Upper lobe of left lung (tissue), 6 donors: Measurements from ENCODE around the gene ETS1. TPM values are rescaled to one million over a fixed set of nuclear protein-coding genes. Genes with fewer than 3 reads are reported as not detected.

Experiments
- ATAC-seq, 2 donors: fragments of 200-7000 bp; cut with Tn5 transposase; one replicate each; pipeline ENCODE4 v1.9.1; 2022; ENCODE audit warnings: mild to moderate bottlenecking in 2 of 2, moderate library complexity in 2 of 2; ENCODE audit not compliant: low FRiP score in 2 of 2
- DNase-seq, 2 donors: peaks; one replicate each; pipeline ENCODE4 v3.0.0-alpha.2; 2019 to 2020
- H3K27ac ChIP-seq, 4 donors: fragments of 200-600 bp; sonication (generic); one replicate each; pipeline ENCODE4 v1.5.1; 2016 to 2019
- H3K27me3 ChIP-seq, 4 donors: fragments of 200-600 bp; sonication (generic); one replicate each; pipeline ENCODE4 v1.5.1; 2017 to 2019
- H3K36me3 ChIP-seq, 4 donors: fragments of 200-600 bp; sonication (generic); one replicate each; pipeline ENCODE4 v1.5.1; 2016 to 2019
- H3K4me1 ChIP-seq, 4 donors: fragments of 200-600 bp; sonication (generic); one replicate each; pipeline ENCODE4 v1.5.1; 2018 to 2019
- H3K4me3 ChIP-seq, 4 donors: fragments of 200-600 bp; sonication (generic); one replicate each; pipeline ENCODE4 v1.5.1; 2017 to 2019; ENCODE audit warnings: mild to moderate bottlenecking in 2 of 4, moderate library complexity in 1 of 4
- H3K9me3 ChIP-seq, 4 donors: fragments of 200-600 bp; sonication (generic); one replicate each; pipeline ENCODE4 v1.5.1; 2018 to 2019
- EP300 ChIP-seq, 4 donors: sonication (generic); formaldehyde crosslinking; IDR thresholded peaks; one replicate each; pipeline ENCODE4 v1.5.1; 2017; ENCODE audit warnings: antibody characterized with exemption in 4 of 4, control low read depth in 2 of 4
- POLR2A ChIP-seq, 4 donors: fragments of 450-650 bp; IDR thresholded peaks; one replicate each; pipeline ENCODE4 v1.5.1; 2016 to 2017; ENCODE audit warnings: antibody characterized with exemption in 4 of 4, mild to moderate bottlenecking in 2 of 4
- POLR2AphosphoS5 ChIP-seq, 2 donors: sonication (generic); formaldehyde crosslinking; IDR thresholded peaks; one replicate each; pipeline ENCODE4 v1.5.1; 2017; ENCODE audit warnings: antibody characterized with exemption in 2 of 2
- WGBS, 2 donors: methylation state at CpG; one replicate each; pipeline ENCODE4 v1.1.5; 2017 to 2018; 5-methylcytosine and 5-hydroxymethylcytosine counted together
- total RNA-seq, 6 donors: library from RNA; depleted of rRNA in 4 of 6; stranded (reverse); fragments of >200 nt in 4 of 6; gene quantifications; one replicate each; pipeline versions ENCODE4 v1.1.0 to v1.2.1, GENCODE V29; 2016 to 2021
- TF ChIP-seq, protein P1 (sequence below), 6 experiments: fragments of 450-650 bp in 4 of 6; fragments of 200-600 bp in 2 of 6; sonication (generic) in 2 of 6; IDR thresholded peaks; one replicate each; pipeline ENCODE4 v1.5.1; 2016 to 2019; ENCODE audit warnings: antibody characterized with exemption in 6 of 6
- donor health status: DM: no; HTN: no; CAD: no; lungs with moderate emphysema.
- donor health status: DM: no; HTN: yes; CAD: no; lungs with severe emphysema.

Gene ETS1
- total RNA-seq, 6 donors from 2014 or later = 29.3 to 107 (median 79.0) TPM

GRCh38 chr11:128515826-128516778 is 71.3 kb downstream of the ETS1 start:
- no peak for DNase-seq
- peak overlapping the region in 3 of 4 donors; percentile 10 to 79 (median 75) for H3K4me3 ChIP-seq
- H3K27ac ChIP-seq = peak overlapping the region; percentile 93 to 98 (median 98)

DNA sequence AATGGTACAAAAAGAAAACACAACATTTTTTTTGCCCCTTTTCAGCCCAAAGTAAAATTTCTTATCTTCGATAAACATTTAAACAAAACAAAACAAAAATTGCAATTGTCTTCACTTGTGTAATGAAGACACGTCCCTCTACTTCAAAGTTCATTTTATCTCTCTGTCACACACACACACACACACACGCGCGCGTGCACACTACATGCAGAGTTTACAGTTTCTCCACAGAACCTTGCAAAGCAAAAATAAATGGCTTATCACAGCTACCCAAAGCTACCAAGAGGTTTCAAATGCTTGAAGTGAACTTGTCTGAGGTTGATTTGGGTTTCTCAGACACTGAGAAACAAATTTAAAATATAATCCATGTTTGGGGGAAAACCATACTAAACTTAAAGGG is 72.3 kb downstream of the ETS1 start:
- peak overlapping the region; percentile 93 to 98 (median 98) for H3K27ac ChIP-seq
- H3K36me3 ChIP-seq = peaks cover 0 to 11% (median 0%) of the 10 kb centered on the region in 4 donors
- H3K4me1 ChIP-seq = peaks cover 47 to 87% (median 63%) of the 10 kb centered on the region in 4 donors
- peak overlapping the region in 2 of 4 donors; percentile 75 to 79 for H3K4me3 ChIP-seq
- no peaks in the 10 kb centered on the region for H3K9me3 ChIP-seq
- no peak for DNase-seq
- TF ChIP-seq EP300 (IDR thresholded peaks at IDR 0.05) = no peak
- TF ChIP-seq, protein P1, sequence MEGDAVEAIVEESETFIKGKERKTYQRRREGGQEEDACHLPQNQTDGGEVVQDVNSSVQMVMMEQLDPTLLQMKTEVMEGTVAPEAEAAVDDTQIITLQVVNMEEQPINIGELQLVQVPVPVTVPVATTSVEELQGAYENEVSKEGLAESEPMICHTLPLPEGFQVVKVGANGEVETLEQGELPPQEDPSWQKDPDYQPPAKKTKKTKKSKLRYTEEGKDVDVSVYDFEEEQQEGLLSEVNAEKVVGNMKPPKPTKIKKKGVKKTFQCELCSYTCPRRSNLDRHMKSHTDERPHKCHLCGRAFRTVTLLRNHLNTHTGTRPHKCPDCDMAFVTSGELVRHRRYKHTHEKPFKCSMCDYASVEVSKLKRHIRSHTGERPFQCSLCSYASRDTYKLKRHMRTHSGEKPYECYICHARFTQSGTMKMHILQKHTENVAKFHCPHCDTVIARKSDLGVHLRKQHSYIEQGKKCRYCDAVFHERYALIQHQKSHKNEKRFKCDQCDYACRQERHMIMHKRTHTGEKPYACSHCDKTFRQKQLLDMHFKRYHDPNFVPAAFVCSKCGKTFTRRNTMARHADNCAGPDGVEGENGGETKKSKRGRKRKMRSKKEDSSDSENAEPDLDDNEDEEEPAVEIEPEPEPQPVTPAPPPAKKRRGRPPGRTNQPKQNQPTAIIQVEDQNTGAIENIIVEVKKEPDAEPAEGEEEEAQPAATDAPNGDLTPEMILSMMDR (IDR thresholded peaks at IDR 0.05) = no peak
- TF ChIP-seq POLR2A (IDR thresholded peaks at IDR 0.05) = no peak
- no peak for TF ChIP-seq POLR2AphosphoS5 (IDR thresholded peaks at IDR 0.05)
- 33 to 38% methylated on average over 6 of the region's 6 CpGs for WGBS, 2 donors
- ATAC-seq = no peak
- H3K27me3 ChIP-seq = no peaks in the 10 kb centered on the region

More at GRCh38 chr11:128515826-128516778, 71.3 kb downstream of the ETS1 start:
- Histone ChIP-seq H3K9me3 (no peaks in the 10 kb centered on the region), H3K36me3 (peaks cover 0 to 11% (median 0%) of the 10 kb centered on the region in 4 donors), H3K4me1 (peaks cover 42 to 80% (median 55%) of the 10 kb centered on the region in 4 donors), H3K27me3 (no peaks in the 10 kb centered on the region)
- ATAC-seq = no peak
- 53 to 62% methylated on average over 10 of the region's 10 CpGs for WGBS, 2 donors
- TF ChIP-seq POLR2AphosphoS5 (IDR thresholded peaks at IDR 0.05) = no peak
- TF ChIP-seq EP300 (IDR thresholded peaks at IDR 0.05) = no peak
- no peak for TF ChIP-seq POLR2A (IDR thresholded peaks at IDR 0.05)
- TF ChIP-seq, protein P1 (IDR thresholded peaks at IDR 0.05) = no peak

GRCh38 chr11:128513915-128514681 is 73.3 kb downstream of the ETS1 start:
- WGBS, 2 donors = 56 to 65% methylated on average over 6 of the region's 6 CpGs
- H3K4me1 ChIP-seq = peaks cover 51 to 87% (median 70%) of the 10 kb centered on the region in 4 donors

DNA sequence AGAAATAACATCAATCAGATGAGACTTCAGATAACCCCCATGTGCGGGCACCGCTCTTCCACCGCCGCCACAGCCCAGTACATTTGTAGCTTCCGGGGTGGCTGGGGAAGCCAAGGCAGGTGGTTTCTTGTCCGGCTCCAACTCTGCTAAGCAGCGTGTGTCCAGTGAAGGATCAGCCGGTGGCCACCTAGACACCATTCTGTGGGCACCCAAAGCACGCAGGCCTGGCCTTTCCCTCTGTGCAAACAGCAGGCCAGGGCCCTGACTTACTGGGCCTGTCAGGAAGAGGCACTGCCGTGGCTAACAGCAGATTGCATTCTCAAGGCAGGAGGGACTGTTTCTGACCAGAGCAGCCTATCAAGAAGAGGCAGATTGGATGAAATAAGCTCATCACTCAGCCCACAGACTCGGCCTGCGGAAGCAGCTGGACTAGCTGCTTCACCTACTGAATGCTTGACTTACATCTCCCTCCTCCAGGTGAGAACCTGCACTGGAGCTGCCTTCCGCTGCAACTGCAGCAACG is 74.8 kb downstream of the ETS1 start:
- WGBS, 2 donors = 69 to 76% methylated on average over 7 to 14 of the region's 14 CpGs
- DNase-seq (peak in 1 of 2 donors; percentile 40), ATAC-seq (no peak)
- no peaks in the 10 kb centered on the region for H3K27me3 ChIP-seq
- H3K27ac ChIP-seq = peak overlapping the region; percentile 14 to 98 (median 64)
- peaks cover 61 to 87% (median 83%) of the 10 kb centered on the region in 4 donors for H3K4me1 ChIP-seq
- peak overlapping the region in 2 of 4 donors; percentile 1 to 17 for H3K4me3 ChIP-seq
- H3K36me3 ChIP-seq = peaks cover 0 to 11% (median 0%) of the 10 kb centered on the region in 4 donors
- no peak for TF ChIP-seq EP300 (IDR thresholded peaks at IDR 0.05)
- TF ChIP-seq, protein P1 (IDR thresholded peaks at IDR 0.05) = no peak
- no peak for TF ChIP-seq POLR2A (IDR thresholded peaks at IDR 0.05)
- no peak for TF ChIP-seq POLR2AphosphoS5 (IDR thresholded peaks at IDR 0.05)
- H3K9me3 ChIP-seq = no peaks in the 10 kb centered on the region

More at GRCh38 chr11:128513915-128514681, 73.3 kb downstream of the ETS1 start:
- Histone ChIP-seq H3K4me3 (peak overlapping the region in 1 of 4 donors; percentile 79), H3K36me3 (peaks cover 0 to 11% (median 0%) of the 10 kb centered on the region in 4 donors), H3K27ac (peak overlapping the region; percentile 26 to 98 (median 32)), H3K27me3 (no peaks in the 10 kb centered on the region), H3K9me3 (no peaks in the 10 kb centered on the region)
- ATAC-seq (no peak), DNase-seq (no peak)
- TF ChIP-seq, protein P1 (IDR thresholded peaks at IDR 0.05) = no peak
- TF ChIP-seq POLR2A (IDR thresholded peaks at IDR 0.05) (no peak), POLR2AphosphoS5 (IDR thresholded peaks at IDR 0.05) (no peak), EP300 (IDR thresholded peaks at IDR 0.05) (no peak)
